Dermis blood vessel endothelial cell (primary cell): Measurements from ENCODE around the gene SPDYC. TPM values are rescaled to one million over a fixed set of nuclear protein-coding genes. Genes with fewer than 3 reads are reported as not detected.
A peak's percentile ranks its signal among the peaks of the same experiment; 100 is the strongest.
"Not testable (repeated sequence)": the region's sequence is repeated elsewhere in the genome, so short reads cannot be mapped to it uniquely, and the experiment has no call there.

Experiments
- DNase-seq: peaks from one replicate; pipeline ENCODE4 v3.0.0; 2010
- total RNA-seq: library from RNA; depleted of rRNA; stranded (reverse); fragments of >200 nt; gene quantifications from 2 replicates; pipeline ENCODE4 v1.2.3, GENCODE V29; 2014

Gene SPDYC
- total RNA-seq, 1 donor from 2014 or later: not detected

DNA sequence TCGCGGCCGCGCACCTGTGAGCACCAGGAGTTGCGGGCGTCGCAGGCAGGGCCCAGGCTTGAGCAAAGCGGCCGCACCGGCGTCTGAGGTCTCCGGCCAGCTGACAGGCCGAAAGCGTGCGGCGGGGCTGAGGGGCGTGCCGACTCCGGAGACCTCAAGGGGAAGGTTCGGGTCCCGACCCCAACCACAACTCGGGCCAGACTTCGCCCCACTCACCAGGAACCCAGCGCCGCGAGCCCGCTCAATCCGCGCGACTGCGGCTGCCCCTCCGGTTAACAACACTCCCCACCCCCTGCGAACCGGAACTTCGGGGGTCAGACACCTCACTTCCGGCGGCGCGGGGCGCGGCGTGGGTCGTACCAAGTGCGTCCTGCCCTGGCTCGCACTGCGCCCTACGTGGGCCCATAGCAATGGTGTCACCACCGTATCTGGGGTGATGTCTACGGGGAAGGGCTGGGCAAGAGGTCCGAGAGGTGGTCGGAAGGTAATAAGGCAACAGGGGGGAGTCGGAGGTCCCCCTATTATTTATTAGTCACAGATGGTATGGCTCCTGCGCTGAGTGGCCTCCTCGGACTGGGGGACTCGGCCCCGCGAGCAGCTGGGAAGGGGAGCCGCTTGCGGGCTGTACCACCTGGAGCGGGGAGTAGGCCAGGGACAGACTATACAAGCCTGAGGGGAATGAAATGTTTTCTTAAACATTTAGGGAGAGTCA is 35.6 kb upstream of the SPDYC start, which contains the start of gene SYVN1:
SYVN1 (minus strand) TSS at position 280 of the 712 bp plus-strand sequence. CDS start 918 bp downstream, outside the sequence.
- DNase-seq: peak; percentile 90

DNA sequence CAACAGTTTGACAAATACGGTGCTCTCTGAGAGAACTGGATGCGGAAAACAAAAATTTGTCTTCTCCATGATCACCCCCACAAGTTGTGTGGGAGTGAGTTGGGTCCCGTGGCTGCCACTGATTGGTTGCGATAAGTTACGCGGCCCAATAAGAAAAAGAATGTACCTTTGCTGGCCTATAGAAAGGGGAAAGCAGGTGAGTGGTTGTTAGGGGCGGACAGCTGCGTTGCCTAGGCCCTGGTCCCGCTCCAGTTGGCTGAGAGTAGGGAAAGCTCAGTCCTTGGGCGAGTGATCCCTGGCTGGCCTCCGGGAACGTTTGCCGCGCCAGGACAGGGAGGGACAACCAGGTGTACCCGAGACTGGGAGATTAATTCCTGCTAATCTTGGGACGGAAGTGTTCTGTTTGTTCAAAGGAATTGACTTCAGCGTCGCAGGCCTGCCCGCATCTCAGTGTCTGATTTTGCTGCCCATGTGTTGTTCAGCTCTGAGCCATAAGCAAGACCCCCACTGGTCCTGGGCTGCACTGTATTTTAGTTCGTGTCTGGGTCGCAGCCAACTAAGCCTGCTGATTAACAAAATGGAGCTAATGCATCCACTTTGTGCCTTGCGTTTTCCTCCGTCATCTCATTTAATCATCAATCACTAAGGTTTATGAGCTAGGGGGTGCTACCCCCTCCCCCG is 34.9 kb upstream of the SPDYC start:
- peak; percentile 98 for DNase-seq

DNA sequence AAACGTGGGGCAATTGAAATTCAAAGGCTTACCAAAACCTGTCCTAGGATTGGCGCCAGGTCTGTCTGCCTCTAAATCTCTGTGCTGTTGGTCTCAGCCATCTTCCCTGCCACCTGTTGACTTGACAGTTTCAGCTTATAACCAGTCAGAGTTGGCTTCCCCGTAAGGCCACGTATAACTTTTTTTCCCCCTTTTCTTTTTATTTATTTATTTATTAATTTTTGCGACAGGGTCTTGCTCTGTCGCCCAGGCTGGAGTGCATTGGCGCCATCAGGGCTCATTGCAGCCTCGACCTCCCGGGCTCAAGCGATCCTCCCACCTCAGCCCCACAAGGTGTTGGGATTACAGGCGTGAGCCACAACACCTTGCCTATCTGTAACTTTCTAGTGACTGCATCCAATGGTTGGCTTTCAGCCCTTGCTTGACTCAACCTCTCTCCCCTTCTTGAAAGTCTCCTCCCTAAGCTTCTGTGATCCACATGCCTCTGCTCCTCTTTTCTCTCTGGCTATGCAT is 34.3 kb upstream of the SPDYC start:
- no peak for DNase-seq

DNA sequence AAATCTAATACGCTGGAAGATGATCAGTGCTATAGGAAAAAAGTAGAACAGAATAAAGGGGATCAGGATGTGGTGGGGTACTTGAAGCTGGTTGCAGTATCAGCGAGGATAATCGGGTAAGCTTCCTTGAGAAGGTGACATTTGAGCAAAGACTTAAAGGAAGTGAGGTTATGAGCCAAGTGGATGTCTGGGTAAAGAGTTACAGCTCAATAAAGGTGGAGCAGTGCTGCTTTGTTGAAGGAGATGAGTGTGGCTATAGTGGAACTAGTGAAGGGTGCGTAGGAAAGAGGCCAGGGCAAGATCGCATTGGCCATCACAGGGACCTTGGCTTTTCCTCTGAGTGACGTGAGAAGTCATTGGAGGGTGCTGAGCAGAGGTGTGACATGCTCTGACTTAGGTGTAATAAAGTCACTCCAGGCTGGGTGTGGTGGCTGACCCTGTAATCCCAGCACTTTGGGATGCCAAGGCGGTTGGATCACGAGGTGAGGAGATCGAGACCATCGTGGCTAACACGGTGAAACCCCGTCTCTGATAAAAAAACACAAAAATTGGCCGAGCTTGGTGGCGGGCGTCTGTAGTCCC is 33.4 kb upstream of the SPDYC start:
- no peak for DNase-seq

DNA sequence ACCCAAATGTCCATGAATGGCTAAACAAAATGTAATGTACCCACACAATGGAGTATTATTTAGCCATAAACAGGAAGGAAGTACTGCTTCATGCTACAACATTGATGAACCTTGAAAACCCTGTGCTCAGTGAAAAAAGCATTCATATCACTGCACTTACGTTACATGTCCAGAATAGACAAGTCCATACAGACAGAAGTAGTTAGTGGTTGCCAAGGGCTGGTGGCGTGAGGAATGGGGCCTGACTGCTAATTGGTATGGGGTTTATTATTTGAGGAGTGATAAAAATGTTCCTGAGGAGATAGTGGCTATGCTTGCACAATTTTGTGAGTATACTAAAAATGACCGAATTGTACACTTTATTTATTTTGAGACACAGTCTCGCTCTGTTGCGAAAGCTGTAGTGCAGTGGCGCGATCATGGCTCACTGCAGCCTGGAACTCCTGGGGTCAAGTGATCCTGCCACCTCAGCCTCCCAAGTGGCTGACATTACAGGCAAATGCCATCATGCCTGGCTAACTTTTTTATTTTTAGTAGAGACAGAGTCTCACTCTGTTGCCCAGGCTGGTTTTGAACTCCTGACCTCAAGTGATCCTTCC is 28.0 kb upstream of the SPDYC start:
- no peak for DNase-seq

DNA sequence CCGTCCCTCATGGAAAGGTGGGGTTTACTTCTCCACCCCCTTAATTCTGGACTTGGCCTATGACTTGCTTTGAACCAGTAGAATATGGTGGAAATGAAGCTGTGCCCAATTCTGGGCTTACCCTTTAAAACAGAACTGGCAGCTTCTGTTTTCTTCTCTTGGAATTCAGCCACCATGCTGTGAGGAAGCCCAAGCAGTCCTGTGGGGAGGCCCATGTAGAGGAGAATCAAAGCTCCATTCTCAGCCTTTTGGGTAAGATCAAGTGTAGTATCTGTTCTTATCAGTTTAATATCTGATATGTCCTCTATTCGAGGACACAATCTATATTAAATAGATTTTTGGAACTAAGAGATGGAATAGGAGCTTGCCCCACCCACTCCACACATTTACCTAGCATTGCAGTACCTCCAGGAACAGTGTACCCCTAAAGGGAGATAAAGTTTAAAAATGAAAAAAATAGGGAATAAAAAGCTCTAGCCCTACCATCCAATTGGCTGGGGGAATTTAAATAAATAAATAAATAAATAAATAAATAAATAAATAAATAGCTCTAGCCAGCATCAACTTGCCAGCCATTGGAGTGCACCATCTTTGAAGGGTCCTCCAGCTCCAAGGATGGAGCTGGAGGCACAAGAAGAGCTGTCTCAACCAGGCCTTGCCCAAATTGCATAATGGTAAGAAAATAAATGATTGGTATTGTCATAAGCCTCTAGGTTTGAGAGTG is 22.5 kb upstream of the SPDYC start:
- no peak for DNase-seq

DNA sequence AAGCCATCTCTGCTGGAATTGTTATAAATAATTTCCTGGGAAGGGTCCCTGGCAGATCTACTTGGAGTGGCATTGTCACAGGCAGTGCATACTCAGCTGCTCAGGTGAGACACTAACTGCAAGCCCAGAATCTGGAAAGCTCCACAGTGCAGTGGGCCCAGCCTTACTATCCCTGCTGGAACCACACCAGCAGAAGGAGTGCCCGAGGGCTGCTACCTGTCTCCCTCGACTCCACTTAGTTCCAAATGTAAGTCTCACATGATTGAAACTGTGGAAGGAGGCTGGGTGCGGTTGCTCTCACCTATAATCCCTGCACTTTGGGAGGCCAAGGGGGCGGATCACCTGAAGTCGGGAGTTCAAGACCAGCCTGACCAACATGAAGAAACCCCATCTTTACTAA is 21.4 kb upstream of the SPDYC start:
- DNase-seq: no peak

DNA sequence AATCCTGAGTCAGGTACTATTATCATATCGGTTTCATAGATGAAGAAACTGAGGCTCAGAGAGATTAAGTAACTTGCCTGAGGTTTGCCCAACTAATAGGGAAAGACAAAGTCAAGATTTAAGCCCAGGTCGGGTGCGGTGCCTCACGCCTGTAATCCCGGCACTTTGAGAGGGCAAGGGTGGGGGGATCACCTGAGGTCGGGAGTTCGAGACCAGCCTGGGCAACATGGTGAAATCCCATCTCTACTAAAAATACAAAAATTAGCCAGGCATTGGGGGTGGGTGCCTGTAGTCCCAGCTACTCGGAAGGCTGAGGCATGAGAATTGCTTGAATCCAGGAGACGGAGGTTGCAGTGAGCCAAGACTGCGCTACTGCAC is 19.9 kb upstream of the SPDYC start:
- not testable (repeated sequence) for DNase-seq

DNA sequence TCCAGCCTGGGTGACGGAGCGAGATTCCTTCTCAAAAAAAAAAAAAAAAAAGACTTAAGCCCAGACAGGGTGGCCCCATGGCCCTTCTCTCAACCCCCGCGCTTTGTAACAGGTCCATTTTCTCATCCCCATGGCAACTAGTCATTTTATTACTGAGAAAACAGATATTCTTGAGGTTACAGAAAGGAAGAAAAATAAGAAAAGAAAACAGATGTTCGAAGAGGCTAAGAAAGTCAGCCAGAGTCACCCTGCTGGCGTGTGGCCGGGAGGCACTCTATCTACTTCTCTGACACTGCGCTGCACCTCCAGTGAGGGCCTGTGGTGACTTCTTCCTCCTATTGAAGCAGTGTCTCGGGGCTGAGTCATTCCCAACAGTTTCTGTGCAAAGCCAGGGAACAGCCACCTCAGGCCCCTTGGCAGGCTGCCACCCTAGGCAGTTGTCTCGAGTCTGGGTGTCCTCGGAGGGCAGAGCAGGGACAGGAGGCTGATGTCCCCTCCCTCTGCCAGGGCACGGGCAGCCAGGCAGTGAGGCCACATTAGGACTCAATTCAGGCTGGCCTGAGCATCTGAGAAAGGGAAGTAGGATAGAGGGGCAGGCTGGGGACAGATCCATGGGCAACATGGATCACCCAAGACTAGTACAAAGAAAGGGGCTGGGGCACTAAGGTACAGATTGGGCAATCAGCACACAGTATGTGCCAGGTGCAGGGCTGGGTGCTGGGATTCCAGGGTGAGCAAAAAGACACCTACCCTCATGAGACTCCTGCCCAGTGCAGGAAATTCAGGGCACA is 19.3 kb upstream of the SPDYC start:
- DNase-seq: peak; percentile 80

DNA sequence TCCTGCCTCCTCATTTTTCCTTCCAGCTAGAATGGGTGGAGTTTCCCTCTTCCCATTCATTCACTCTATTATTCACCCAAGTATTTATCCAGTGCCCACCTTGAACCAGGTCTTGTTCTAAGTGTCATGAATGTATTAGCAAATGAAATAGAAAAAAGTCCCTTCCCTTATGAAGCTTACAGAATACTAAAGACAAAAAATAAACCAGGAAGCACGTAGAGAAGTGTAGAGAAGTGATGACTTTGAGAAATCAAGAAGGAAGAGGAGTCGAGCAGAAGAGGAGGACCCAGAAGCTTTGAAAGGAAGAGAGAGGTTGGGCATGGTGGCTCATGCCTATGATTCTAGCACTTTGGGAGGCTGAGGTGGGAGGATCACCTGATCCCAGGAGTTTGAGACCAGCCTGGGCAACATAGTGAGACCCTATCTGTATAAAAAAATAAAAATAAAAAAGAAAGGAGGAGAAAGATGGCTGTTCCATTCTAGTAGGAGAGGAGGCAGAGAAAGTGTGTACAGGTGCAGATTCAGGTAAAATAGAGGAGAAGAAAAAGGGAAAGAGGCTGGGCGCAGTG is 18.6 kb upstream of the SPDYC start:
- no peak for DNase-seq

DNA sequence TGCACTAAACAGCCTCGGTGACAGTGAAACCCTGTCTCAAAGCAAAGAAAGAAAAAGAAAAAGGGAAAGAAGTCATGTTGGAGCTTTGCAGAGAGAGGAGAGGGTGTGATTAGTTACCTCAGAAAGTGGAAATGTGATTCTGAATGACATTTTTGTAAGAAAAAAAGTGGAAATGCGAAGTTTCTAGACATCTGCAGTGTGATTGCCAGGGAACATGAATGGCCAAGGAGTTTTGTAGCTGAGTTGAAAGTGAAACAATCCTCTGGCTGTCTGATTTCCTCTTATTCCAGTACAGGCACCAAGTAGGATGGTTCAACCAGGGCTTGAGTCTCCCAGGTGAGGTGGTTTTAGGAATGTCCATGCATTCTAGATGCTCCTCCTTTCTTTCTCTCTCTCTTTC is 17.9 kb upstream of the SPDYC start:
- DNase-seq: no peak

DNA sequence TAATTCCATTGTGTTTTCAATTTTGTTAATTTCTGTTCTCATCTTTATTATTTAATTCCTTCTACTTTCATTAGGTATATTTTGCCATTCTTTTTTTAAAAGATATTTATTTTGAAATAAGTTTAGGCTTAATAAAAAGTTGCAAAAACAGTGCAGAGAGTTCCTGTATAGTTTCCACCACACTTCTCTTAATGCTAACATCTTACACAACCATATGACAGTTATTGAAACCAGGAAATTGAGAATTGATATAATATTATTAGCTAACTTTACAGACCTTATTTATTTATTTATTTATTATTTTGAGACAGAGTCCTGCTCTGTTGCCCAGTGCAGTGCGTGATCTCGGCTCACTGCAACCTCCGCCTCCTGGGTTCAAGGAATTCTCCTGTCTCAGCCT is 13.8 kb upstream of the SPDYC start:
- no peak for DNase-seq

DNA sequence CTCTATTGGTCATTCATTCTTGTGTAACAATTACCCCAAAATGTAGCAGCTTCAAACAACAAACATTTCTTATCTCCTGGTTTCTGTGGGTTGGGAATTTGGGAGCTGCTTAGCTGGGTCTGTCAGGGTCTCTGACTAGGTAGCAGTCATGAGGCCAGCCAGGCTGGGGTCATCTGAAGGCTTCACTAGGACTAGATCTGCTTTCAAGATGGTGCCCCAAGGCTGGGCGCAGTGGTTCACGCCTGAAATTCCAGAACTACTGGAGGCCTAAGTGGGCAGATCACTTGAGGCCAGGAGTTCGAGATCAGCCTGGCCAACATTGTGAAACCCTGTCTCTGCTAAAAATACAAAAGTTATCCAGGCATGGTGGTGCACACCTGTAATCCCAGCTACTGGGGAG is 13.1 kb upstream of the SPDYC start:
- DNase-seq: no peak

DNA sequence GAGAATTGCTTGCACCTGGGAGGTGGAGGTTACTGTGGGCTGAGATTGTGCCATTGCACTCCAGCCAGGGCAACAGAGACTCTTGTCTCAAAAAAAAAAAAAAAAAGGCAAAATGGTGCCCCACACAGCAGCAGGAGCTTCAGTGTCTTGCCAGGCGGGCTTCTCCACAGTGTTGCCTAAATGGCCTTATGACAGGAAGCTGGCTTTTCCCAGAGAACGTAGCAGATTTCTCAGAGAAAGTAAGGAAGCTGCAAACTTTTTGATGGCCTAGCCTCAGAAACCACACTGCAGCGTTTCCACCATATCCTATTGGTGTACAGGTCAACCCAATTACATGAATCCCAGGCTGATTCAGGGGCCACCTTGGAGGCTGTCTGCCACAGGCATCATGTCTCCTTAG is 12.7 kb upstream of the SPDYC start:
- DNase-seq: no peak

DNA sequence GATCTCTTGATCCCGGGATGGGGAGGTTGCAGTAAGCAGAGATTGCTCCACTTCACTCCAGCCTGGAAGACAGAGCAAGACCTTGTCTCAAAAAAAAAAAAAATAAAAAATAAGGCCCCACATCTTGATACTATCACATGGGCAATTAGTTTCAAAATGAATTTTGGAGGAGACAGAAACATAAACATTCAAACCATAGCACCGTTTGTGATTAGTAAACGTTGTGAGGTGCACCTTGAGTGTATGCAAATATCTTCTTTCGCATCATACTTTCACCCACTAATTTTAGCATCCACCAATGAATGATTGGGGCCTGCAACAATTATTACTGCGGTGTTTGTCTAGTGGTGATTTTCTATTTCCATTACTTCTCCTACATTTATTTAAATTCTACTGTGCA is 11.0 kb upstream of the SPDYC start:
- DNase-seq: no peak

DNA sequence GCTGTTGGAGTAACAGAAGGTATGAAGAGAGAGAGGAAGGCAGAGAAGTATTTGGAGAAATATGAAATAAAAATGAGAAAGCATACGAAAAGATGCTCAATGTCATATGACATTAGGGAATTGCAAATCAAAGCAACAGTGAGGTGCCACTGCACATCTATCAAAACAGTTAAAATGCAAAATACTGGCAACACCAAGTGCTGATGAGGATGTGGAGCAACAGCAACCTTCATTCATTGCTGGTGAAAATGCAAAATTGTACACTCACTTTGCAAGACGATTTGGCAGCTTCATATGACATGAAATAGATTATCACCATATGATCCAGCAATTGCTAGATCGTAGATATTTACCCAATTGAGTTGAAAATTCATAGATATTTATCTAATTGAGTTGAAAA is 9.4 kb upstream of the SPDYC start:
- no peak for DNase-seq

DNA sequence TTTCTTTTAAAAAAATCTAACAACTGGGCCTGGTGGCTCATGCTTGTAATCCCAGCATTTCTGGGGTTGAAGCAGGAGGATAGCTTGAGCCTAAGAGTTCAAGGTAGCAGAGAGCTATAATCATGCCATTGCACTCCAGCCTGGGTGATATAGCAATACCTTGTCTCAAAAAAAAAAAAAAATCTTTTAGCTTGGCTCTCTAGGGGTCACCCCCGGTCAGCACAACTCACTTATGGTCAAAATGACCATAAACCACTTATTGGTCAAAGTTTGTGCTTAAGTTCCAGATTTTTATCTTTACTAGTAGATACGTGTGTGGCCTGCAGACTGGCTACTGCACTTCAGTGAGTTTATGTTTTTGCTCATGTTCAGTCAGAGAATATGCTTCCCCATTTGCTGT is 6.3 kb upstream of the SPDYC start:
- DNase-seq: no peak

DNA sequence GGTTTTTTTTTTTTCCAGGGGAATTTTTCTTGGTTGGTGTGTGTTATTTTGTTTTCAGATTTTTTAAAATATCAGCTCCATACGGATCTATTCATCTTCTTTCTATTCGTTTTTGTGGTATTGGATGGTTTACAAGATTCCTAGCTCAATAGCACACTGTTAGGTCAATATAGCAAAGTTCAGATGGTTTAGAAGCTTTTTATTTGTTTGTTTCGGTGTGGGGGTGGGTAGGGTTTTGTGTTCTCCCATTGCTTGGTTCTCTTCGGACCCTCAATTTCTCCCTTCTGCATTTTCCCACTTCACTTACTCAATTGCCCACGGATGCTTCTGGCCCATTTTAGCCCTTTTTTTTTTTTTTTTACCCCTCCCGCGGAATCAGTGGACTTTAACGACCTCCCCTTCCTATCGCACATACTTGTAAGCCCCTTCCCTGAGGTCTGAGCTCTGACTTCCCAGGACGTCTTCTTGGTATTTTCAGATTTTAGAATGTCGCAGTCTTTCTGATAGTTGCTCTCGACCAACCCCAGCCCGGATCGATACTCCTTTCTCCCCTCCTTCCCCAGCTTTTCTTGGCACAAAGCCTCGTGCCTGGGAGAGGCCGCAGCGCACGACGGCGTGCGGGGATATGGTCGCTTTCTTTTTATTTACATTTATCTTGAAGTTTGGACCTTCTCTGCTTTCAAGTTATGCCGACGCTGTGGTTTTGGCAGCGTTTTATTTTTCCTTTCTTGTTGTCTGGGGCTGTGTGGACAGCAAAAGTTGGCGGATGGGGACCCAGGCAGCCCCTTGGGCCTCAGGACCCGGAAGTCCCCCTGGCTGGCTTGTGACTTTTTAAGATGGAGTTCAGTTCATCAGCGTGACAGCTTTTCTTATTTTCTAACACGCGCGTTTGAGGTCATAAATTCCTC is 4.4 kb upstream of the SPDYC start:
- no peak for DNase-seq

DNA sequence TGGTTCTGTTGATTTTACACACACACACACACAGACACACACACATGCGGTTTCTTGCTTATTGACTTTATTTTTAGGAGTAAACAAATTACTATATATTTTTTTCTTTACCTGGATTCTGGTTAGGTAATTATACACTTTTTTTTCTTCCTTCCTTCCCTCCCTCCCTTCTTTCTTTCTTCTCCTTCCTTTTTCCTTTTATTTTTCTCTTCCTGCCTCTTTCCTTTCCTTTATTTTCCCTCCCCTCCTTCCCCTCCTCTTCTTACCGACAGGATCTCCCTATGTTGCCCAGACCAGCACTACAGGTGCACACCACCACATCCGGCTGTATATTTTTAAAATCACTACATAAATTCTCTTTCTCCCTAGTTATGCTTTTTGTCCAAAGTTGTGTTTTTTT is 3.1 kb upstream of the SPDYC start:
- DNase-seq: no peak

DNA sequence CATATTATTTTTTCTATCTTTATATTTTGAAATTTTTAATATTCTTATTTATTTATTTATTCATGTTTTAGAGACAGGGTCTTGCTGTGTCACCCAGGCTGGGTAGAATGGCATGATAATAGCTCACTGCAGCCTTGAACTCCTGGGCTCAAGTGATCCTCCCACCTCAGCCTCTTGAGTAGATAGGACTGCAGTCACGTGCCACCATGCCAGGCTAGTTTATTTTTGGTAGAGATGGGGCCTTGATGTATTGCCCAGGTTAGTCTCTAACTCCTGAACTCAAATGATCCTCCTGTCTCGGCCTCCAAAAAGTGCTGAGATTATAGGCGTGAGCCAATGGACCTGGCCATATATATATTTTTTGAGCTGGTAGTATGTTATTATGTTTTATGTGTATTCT is 2.4 kb upstream of the SPDYC start:
- no peak for DNase-seq
